HepG2 (cell line): ENCODE data around the gene WWC2.

Experiments used
- BRF2 ChIP-seq: sonication (generic); formaldehyde crosslinking; IDR thresholded peaks from 2 replicates; pipeline ENCODE4 v1.8.1; 2022; ENCODE audit warnings: mild to moderate bottlenecking, missing genetic modification reagents
- E2F1 ChIP-seq: sonication (generic); formaldehyde crosslinking; IDR thresholded peaks from 2 replicates; pipeline ENCODE4 v1.5.0; 2020; ENCODE audit warnings: missing genetic modification reagents
- FOXJ3 ChIP-seq: sonication (generic); formaldehyde crosslinking; IDR thresholded peaks from 2 replicates; pipeline ENCODE4 v1.4.0; 2020; ENCODE audit warnings: missing genetic modification reagents, mild to moderate bottlenecking, borderline replicate concordance
- KAT7 ChIP-seq: IDR thresholded peaks from 2 replicates; pipeline ENCODE4 v1.6.1; 2018; ENCODE audit warnings: borderline replicate concordance, missing compliant biosample characterization
- MAFK ChIP-seq, 2 experiments: IDR thresholded peaks in 1 of 2; conservative IDR thresholded peaks in 1 of 2; 2 replicates each; pipeline ENCODE4 v1.6.1; 2011; ENCODE audit warnings: improper control_type of control experiment in 2 of 2, low read length in 2 of 2
- POLR2A ChIP-seq, 2 experiments: IDR thresholded peaks; 2 replicates each; pipeline ENCODE4 v1.6.1; 2011; ENCODE audit warnings: low read depth in 2 of 2, low read length in 2 of 2, mild to moderate bottlenecking in 1 of 2, moderate library complexity in 1 of 2; ENCODE audit not compliant: insufficient read depth in 1 of 2
- TRIM24 ChIP-seq: sonication (generic); formaldehyde crosslinking; IDR thresholded peaks from 2 replicates; pipeline ENCODE4 v1.8.0; 2022; ENCODE audit warnings: mild to moderate bottlenecking, missing genetic modification reagents
- ZBTB33 ChIP-seq: sonication (generic); formaldehyde crosslinking; IDR thresholded peaks from 2 replicates; pipeline ENCODE4 v1.4.0; 2020; ENCODE audit warnings: missing genetic modification reagents
- ZMYM3 ChIP-seq: sonication (generic); formaldehyde crosslinking; IDR thresholded peaks from 2 replicates; pipeline ENCODE4 v1.5.1; 2020; ENCODE audit warnings: mild to moderate bottlenecking, missing genetic modification reagents
- ZNF280D ChIP-seq: sonication (generic); formaldehyde crosslinking; IDR thresholded peaks from 2 replicates; pipeline ENCODE4 v1.5.1; 2020; ENCODE audit warnings: mild to moderate bottlenecking, missing genetic modification reagents
- ZNF335 ChIP-seq: sonication (generic); formaldehyde crosslinking; IDR thresholded peaks from 2 replicates; pipeline ENCODE4 v1.4.0; 2020; ENCODE audit warnings: missing genetic modification reagents
- TF ChIP-seq, protein P1 (sequence below), 2 experiments: sonication (generic) in 1 of 2; formaldehyde crosslinking in 1 of 2; IDR thresholded peaks; 2 replicates each; pipeline versions ENCODE4 v1.5.1 to v1.6.1; 2011 to 2020; ENCODE audit warnings: borderline replicate concordance in 1 of 2, low read depth in 1 of 2, low read length in 1 of 2, mild to moderate bottlenecking in 1 of 2, missing genetic modification reagents in 1 of 2, moderate library complexity in 1 of 2
- TF ChIP-seq, protein P2 (sequence below): sonication (generic); formaldehyde crosslinking; IDR thresholded peaks from 2 replicates; pipeline ENCODE4 v1.5.0; 2020; ENCODE audit warnings: mild to moderate bottlenecking, missing genetic modification reagents, moderate library complexity

GRCh38 chr4:183211533-183211932, 112.5 kb downstream of the WWC2 start:
- TF ChIP-seq ZBTB33 = no peak
- no peak for TF ChIP-seq ZMYM3 (CRISPR knock-in tag)
- TF ChIP-seq E2F1 = no peak
- TF ChIP-seq FOXJ3 (CRISPR knock-in tag) = no peak
- TF ChIP-seq, protein P1, sequence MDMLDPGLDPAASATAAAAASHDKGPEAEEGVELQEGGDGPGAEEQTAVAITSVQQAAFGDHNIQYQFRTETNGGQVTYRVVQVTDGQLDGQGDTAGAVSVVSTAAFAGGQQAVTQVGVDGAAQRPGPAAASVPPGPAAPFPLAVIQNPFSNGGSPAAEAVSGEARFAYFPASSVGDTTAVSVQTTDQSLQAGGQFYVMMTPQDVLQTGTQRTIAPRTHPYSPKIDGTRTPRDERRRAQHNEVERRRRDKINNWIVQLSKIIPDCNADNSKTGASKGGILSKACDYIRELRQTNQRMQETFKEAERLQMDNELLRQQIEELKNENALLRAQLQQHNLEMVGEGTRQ (IDR thresholded peaks at IDR 0.05; ENCODE audit: low read depth, low read length) = no peak
- TF ChIP-seq, protein P1 (CRISPR knock-in tag; IDR thresholded peaks at IDR 0.05; ENCODE audit: borderline replicate concordance) = no peak
- no peak for TF ChIP-seq BRF2 (CRISPR knock-in tag)
- TF ChIP-seq ZNF335 (CRISPR knock-in tag) = no peak
- TF ChIP-seq ZNF280D = no peak
- TF ChIP-seq POLR2A (IDR thresholded peaks at IDR 0.05; ENCODE audit: insufficient read depth in 1 of 2, low read depth in 2 of 2, low read length in 2 of 2) = no peak
- no peak for TF ChIP-seq KAT7
- TF ChIP-seq, protein P2, sequence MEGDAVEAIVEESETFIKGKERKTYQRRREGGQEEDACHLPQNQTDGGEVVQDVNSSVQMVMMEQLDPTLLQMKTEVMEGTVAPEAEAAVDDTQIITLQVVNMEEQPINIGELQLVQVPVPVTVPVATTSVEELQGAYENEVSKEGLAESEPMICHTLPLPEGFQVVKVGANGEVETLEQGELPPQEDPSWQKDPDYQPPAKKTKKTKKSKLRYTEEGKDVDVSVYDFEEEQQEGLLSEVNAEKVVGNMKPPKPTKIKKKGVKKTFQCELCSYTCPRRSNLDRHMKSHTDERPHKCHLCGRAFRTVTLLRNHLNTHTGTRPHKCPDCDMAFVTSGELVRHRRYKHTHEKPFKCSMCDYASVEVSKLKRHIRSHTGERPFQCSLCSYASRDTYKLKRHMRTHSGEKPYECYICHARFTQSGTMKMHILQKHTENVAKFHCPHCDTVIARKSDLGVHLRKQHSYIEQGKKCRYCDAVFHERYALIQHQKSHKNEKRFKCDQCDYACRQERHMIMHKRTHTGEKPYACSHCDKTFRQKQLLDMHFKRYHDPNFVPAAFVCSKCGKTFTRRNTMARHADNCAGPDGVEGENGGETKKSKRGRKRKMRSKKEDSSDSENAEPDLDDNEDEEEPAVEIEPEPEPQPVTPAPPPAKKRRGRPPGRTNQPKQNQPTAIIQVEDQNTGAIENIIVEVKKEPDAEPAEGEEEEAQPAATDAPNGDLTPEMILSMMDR (CRISPR knock-in tag) = no peak
- TF ChIP-seq MAFK (conservative IDR thresholded peaks at IDR 0.05 in 1 of 2, IDR thresholded peaks at IDR 0.05 in 1 of 2; ENCODE audit: low read length in 2 of 2) = no peak
- no peak for TF ChIP-seq TRIM24 (CRISPR knock-in tag)
